K562 (cell line): ENCODE measurements around the gene DUSP9. TPM values are rescaled to one million over a fixed set of nuclear protein-coding genes. Genes with fewer than 3 reads are reported as not detected.

Source experiments
- CBX3 ChIP-seq, 2 experiments: IDR thresholded peaks; 1 replicate in 1 of 2; 2 replicates in 1 of 2; pipeline ENCODE4 v1.6.1; 2012; ENCODE audit warnings: inconsistent platforms in 2 of 2, low read length in 2 of 2, borderline replicate concordance in 1 of 2, control low read depth in 1 of 2
- CHD1 ChIP-seq: fragments of 200-600 bp; sonication (generic); IDR thresholded peaks from one replicate; pipeline ENCODE4 v1.6.1; 2012; ENCODE audit warnings: mild to moderate bottlenecking, moderate library complexity, low read length, inconsistent platforms
- ELF4 ChIP-seq: fragments of 450-650 bp; formaldehyde crosslinking; IDR thresholded peaks from 2 replicates; pipeline ENCODE4 v1.4.0; 2022; ENCODE audit warnings: missing genetic modification characterization
- EWSR1 ChIP-seq: fragments of 450-650 bp; IDR thresholded peaks from 2 replicates; pipeline ENCODE4 v1.6.1; 2018; ENCODE audit warnings: borderline replicate concordance, mild to moderate bottlenecking, low read depth, moderate library complexity; ENCODE audit not compliant: partially characterized antibody
- FOSL1 ChIP-seq: fragments of 200-800 bp; sonication (Bioruptor generic); conservative IDR thresholded peaks from 2 replicates; pipeline ENCODE4 v1.6.1; 2016; ENCODE audit warnings: missing genetic modification characterization, missing compliant biosample characterization
- FOXM1 ChIP-seq, 2 experiments: fragments of 450-650 bp in 1 of 2; sonication (generic) in 1 of 2; formaldehyde crosslinking in 1 of 2; IDR thresholded peaks; 2 replicates each; pipeline versions ENCODE4 v1.6.1 to v1.9.0; 2017 to 2022; ENCODE audit warnings: low read depth in 2 of 2, mild to moderate bottlenecking in 2 of 2, missing genetic modification reagents in 1 of 2, moderate library complexity in 1 of 2
- HCFC1 ChIP-seq: IDR thresholded peaks from 2 replicates; pipeline ENCODE4 v1.6.1; 2012; ENCODE audit warnings: low read depth, low read length, improper control_type of control experiment
- HDAC1 ChIP-seq, 2 experiments: fragments of 450-650 bp; IDR thresholded peaks; 2 replicates each; pipeline ENCODE4 v1.6.1; 2016 to 2017; ENCODE audit warnings: inconsistent platforms in 1 of 2, mild to moderate bottlenecking in 1 of 2, moderate library complexity in 1 of 2
- KDM5B ChIP-seq: fragments of 200-600 bp; sonication (generic); IDR thresholded peaks from 2 replicates; pipeline ENCODE4 v1.6.1; 2012; ENCODE audit warnings: low read depth, mild to moderate bottlenecking, moderate library complexity, low read length, control low read depth, inconsistent platforms; ENCODE audit not compliant: insufficient replicate concordance
- NFE2 ChIP-seq: IDR thresholded peaks from 2 replicates; pipeline ENCODE4 v1.6.1; 2014; ENCODE audit warnings: antibody characterized with exemption, low read depth
- NUFIP1 ChIP-seq: fragments of 450-650 bp; IDR thresholded peaks from 2 replicates; pipeline ENCODE4 v1.6.1; 2018; ENCODE audit not compliant: partially characterized antibody
- POLR2AphosphoS2 ChIP-seq: IDR thresholded peaks from 2 replicates; pipeline ENCODE4 v1.6.1; 2012; ENCODE audit warnings: low read length, improper control_type of control experiment
- POLR2G ChIP-seq: fragments of 200-400 bp; formaldehyde crosslinking; IDR thresholded peaks from 2 replicates; pipeline ENCODE4 v1.6.1; 2017; ENCODE audit warnings: low read depth, mild to moderate bottlenecking, antibody characterized with exemption, low read length, moderate library complexity
- RAD51 ChIP-seq: fragments of 450-650 bp; IDR thresholded peaks from 2 replicates; pipeline ENCODE4 v1.7.1; 2016; ENCODE audit warnings: low read depth, mild to moderate bottlenecking, borderline replicate concordance
- SMAD1 ChIP-seq: fragments of 150-350 bp; IDR thresholded peaks from 2 replicates; pipeline ENCODE4 v1.6.1; 2014; ENCODE audit warnings: low read length, low read depth; ENCODE audit not compliant: partially characterized antibody
- SNIP1 ChIP-seq: fragments of 450-650 bp; IDR thresholded peaks from 2 replicates; pipeline ENCODE4 v1.7.1; 2017; ENCODE audit warnings: low read depth, mild to moderate bottlenecking
- SRSF3 ChIP-seq: fragments of 200-400 bp; formaldehyde crosslinking; IDR thresholded peaks from 2 replicates; pipeline ENCODE4 v1.6.1; 2016; ENCODE audit warnings: mild to moderate bottlenecking, low read length, moderate library complexity; ENCODE audit not compliant: insufficient read depth
- VEZF1 ChIP-seq: fragments of 200-800 bp; sonication (Bioruptor generic); IDR thresholded peaks from 2 replicates; pipeline ENCODE4 v1.6.1; 2017; ENCODE audit warnings: missing genetic modification characterization, missing compliant biosample characterization
- ZFX ChIP-seq: sonication (generic); formaldehyde crosslinking; IDR thresholded peaks from 2 replicates; pipeline ENCODE4 v1.8.0; 2022; ENCODE audit warnings: mild to moderate bottlenecking, missing genetic modification reagents, moderate library complexity
- ZNF395 ChIP-seq: fragments of 200-800 bp; sonication (Bioruptor generic); IDR thresholded peaks from 2 replicates; pipeline ENCODE4 v1.6.1; 2017; ENCODE audit warnings: missing genetic modification characterization, missing compliant biosample characterization
- ZNF398 ChIP-seq: fragments of 250-450 bp; sonication (Bioruptor Pico); IDR thresholded peaks from 2 replicates; pipeline ENCODE4 v1.8.0; 2021; ENCODE audit warnings: moderate library complexity, mild to moderate bottlenecking, inconsistent platforms
- ZNF785 ChIP-seq: fragments of 250-450 bp; sonication (Bioruptor Pico); IDR thresholded peaks from 2 replicates; pipeline ENCODE4 v1.4.0; 2020; ENCODE audit warnings: mild to moderate bottlenecking
- ZSCAN32 ChIP-seq: fragments of 450-650 bp; formaldehyde crosslinking; IDR thresholded peaks from 2 replicates; pipeline ENCODE4 v1.4.0; 2020; ENCODE audit warnings: mild to moderate bottlenecking, moderate library complexity
- polyA plus RNA-seq, 8 experiments: library from polyadenylated mRNA; depleted of rRNA in 4 of 8; stranded (reverse) in 5 of 8; unstranded in 3 of 8; fragments of >200 nt; fragmentation: Nextera tagmentation in 2 of 8; fragmentation: Illumina TruSeq in 1 of 8; extraction: Ambion mirVana in 2 of 8; extraction: Trizol in 1 of 8; gene quantifications; 2 replicates each; pipeline versions ENCODE4 v1.2.1 to v1.2.3, GENCODE V29; 2011 to 2014; ENCODE audit warnings: inconsistent platforms in 1 of 8, missing spikeins in 1 of 8
- total RNA-seq, 7 experiments: library from RNA; depleted of rRNA in 6 of 7; stranded (reverse); fragments of >200 nt in 6 of 7; fragmentation: Illumina TruSeq in 2 of 7; extraction: Trizol in 2 of 7; gene quantifications; 2 replicates each; pipeline versions ENCODE4 v1.2.1 to v1.2.3, GENCODE V29; 2011 to 2021; ENCODE audit warnings: low replicate concordance in 1 of 7

The DUSP9 gene
- total and polyA plus RNA-seq, 9 of the 15 experiments (the other 6 are each of a cell fraction or from before 2014, with no cell fraction given): 0.11 to 14.1 (median 5.5) TPM

GRCh38 chrX:153686711-153687110 lies 39.7 kb downstream of the DUSP9 start (continued):
- TF ChIP-seq POLR2G (peak; percentile 40; the same call in 1 of the 2 replicates), CHD1 (no peak), FOXM1 (IDR thresholded peaks at IDR 0.05; ENCODE audit: low read depth) (0 out of 2 replicates have a peak, but pooled peaks have one; percentile 16), FOXM1 (CRISPR knock-in tag; IDR thresholded peaks at IDR 0.05; ENCODE audit: low read depth) (no peak), ZSCAN32 (CRISPR knock-in tag) (no peak), HCFC1 (no peak), SRSF3 (no peak), ZNF785 (CRISPR knock-in tag) (no peak), EWSR1 (no peak), VEZF1 (CRISPR knock-in tag) (peak; percentile 54; the same call in 1 of the 2 replicates), NFE2 (no peak), FOSL1 (tag) (peak; percentile 10; the same call in 1 of the 2 replicates), ELF4 (CRISPR knock-in tag) (no peak), RAD51 (no peak), HDAC1 (IDR thresholded peaks at IDR 0.05) (0 out of 4 replicates have a peak, but pooled peaks of 1 of the 2 experiments have one; percentile 3), ZNF395 (CRISPR knock-in tag) (no peak), NUFIP1 (no peak), SMAD1 (no peak), POLR2AphosphoS2 (no peak), KDM5B (peak; percentile 29), SNIP1 (no peak), CBX3 (IDR thresholded peaks at IDR 0.05; ENCODE audit: borderline replicate concordance in 1 of 2, low read length in 2 of 2) (no peak), ZNF398 (no peak), ZFX (CRISPR knock-in tag) (peak; percentile 37; the same call in 1 of the 2 replicates)
